T-helper 2 cell treated with Interferon-gamma antibody and Interleukin-4, amounts not matched to agents 100 ng/mL and 5 ng/mL, for 36 hours (primary cell): ENCODE results near the gene ZNF750. TPM values are rescaled to one million over a fixed set of nuclear protein-coding genes. Genes with fewer than 3 reads are reported as not detected.

Experiments
- intact Hi-C: fragments of 100-400 bp; cut with micrococcal nuclease; formaldehyde crosslinking; loops from one replicate; pipeline ENCODE4 v1.15.1; 2023
- total RNA-seq: library from RNA; stranded (reverse); gene quantifications from 2 replicates; pipeline ENCODE4 v1.2.3, GENCODE V29; 2022

The ZNF750 gene
- total RNA-seq, 1 donor from 2014 or later, result not detected

DNA sequence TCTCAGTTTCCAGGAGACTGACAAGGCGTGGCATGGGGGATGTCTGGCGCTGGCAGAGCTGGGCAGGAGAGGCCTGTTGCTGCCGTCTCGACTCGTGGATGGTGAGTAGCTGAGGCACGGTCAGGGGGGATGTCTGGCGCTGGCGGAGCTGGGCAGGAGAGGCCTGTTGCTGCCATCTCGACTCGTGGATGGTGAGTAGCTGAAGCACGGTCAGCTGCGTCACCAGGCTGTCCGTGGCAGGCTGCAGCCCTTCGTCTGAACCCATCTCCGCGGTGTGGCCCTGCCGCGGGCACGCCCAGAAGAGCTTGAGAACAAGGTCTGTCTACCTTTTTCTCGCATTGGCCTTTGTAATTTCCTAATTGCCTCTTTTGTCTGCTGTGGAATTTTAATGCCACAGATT, 25.0 kb downstream of the ZNF750 start:
- intact Hi-C loops, result no loop called here

DNA sequence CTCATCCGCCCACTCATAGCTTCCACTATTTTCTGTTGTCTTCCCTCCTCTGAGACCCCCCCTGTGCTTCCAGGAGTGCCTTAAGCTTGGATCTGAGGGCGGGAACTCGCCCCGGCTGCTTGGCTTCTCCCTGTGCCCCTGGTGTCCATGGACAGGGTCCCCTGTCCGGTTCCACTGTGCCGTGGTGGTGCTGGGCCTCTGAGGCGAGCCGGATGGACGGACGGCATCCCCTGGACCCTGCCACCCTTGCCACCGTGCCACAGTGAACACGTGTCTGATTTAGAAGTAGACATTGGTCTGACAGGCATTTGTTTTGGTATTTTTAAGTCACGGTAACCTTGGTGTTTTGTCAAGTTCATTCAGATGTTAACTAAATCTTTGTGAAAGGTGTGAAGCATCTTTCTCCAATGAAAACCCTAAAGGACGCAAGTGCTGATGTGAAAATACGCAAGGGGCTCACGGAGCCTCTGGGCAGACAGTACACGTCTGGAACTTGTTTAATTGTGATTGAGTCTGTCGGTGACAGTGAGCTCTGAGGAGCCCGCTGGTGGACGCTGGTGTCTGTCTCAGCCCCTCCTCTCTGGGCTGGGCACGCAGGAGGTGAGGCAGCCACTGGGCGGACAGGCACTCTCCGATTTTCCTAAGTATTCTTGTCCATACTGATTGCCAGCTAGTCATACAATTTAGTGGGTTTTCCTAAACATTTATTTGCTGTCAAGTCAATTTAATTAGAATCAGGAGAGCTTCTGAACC, 26.3 kb downstream of the ZNF750 start:
- intact Hi-C loops, result no loop called here

DNA sequence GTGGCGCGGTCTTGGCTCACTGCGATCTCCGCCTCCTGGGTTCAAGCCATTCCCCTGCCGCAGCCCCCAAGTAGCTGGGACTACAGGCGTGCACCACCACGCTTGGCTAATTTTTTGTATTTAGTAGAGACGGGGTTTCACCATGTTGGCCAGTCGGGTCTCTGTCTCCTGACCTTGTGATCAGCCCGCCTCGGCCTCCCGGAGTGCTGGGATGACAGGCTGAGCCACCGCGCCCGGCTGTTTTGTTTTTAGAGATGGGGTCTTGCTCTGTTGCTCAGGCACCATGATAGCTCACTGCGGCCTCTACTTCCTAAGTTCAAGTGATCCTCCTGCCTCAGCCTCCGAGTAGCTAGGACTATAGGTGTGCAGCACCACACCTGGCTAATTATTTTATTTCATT, 27.2 kb downstream of the ZNF750 start:
- intact Hi-C loops, result no loop called here

GRCh38 chr17:82812058-82812457, 27.8 kb downstream of the ZNF750 start:
- intact Hi-C loops, result no loop called here

DNA sequence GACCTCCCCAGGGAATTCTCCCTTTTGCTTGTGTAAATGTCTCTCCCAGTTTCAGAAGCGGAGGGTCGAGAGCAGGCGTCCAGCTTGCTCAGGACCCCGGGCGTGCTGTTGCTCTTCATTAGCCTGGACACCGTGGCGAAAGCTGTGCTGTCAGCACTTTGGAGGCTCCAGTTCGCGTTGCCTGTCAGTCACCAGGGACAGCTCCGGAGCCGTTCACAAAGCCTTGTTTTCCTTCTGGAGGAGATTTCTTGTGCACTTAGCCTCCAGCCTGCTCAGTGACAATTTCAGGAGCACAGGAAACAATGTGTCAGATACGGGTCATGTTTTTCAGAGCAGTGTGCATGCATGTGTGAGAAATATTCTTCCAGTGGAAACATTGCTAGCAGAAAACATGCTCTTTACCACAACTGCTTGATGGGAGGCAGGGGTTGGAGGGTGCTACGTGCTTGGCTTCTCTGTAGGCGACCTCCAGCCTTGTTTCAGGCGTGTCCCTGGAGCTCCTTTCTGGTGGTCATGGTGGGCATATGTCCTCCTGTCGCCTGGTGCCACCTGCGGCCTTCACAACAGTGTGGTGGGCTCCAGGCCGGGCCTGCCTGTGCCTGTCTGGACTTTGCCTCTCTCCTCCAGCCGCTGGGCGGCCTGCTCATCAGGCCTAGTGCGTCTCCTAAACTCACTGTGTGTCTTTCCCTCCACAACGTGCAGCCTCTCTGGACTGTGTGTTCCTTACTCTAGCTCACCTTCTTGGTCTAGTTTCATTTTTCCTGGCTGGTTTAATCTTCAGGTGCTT, 29.0 kb downstream of the ZNF750 start:
- intact Hi-C loops, result no loop called here

- intact Hi-C loops, result no loop called here
These were observed 30.6 kb downstream of the ZNF750 start for GRCh38 chr17:82808921-82809905.

GRCh38 chr17:82808006-82808405, 31.8 kb downstream of the ZNF750 start:
- intact Hi-C loops, result no loop called here

GRCh38 chr17:82807562-82807961, 32.3 kb downstream of the ZNF750 start:
- intact Hi-C loops, result no loop called here

DNA sequence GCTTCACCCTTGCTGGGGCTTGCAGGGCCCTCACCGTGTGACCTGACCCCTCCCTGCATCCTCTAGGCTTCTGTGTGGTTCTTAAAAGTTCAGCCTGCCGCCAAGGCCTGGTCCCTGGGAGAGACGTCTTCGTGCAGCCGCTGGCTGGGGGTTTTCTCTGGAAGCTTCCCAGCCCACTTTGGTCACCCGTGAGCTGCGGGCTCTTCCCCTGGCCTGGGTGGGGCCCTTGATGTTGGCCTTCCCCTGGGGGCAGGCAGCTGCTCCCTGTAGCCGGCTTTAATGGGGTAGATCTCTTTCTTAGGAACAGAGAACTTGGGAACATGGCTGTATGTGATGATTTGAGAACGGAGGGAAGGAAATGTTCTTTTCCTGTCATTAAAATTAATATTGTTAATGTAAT, 32.7 kb downstream of the ZNF750 start:
- intact Hi-C loops, result no loop called here

DNA sequence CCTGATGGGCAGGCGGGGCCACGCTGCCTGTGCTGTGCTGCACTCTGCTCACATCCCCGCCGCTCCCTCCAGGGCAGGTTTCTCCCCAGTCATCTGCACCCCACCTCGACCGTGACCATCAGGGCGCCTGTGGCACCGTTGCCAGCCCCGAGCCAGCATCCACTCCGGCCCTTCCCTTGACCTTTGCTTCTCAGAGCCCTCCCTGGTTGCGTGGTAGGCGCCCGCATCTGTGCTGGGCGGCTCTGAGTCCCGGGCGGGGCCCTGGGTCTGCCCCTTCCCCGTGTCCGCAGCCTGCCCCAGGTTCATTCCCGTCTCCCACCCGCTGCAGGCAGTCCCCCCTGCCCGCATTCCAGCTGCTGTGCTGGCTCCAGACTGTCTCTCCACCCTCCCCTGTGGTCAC, 33.2 kb downstream of the ZNF750 start:
- intact Hi-C loops, result no loop called here

DNA sequence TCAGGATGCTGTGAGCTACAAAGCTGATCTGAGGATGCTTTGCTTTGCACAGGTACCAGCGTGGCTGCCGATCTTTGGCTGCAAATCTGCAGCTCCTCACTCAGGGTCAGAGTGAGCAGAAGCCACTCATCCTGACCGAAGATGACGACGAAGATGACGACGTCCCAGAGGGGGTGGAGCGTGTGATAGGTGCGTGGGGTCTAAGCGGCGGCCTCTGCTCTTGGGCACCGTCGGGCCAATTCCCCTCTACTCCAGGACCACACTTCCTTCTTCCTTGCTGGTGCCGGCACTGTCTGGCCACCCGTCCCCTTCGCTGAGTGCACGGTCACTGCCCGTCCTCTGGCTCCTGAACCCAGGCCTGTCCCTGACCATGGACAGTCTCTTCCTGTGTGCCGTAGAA, 34.0 kb downstream of the ZNF750 start:
- intact Hi-C loops, result no loop called here

DNA sequence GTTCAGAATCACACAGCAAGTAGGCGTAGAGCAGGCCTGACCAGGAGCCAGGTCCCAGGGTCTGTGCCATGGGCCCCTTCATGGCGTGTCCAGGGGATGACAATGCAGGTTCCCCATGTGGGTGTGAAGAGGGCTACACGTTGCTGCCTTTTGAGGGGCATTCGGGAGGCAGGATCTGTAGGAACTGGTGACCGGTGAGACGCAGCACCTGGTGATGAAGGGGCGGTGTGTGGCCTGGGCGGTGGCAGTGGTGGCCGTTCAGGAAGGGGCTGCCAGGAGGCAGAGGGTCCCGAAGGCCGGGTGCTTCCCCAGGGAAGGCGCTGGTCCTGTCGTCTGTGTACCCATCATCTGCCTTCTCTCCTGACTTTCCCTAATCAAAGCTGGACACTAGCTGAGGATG, 34.6 kb downstream of the ZNF750 start:
- intact Hi-C loops, result no loop called here

DNA sequence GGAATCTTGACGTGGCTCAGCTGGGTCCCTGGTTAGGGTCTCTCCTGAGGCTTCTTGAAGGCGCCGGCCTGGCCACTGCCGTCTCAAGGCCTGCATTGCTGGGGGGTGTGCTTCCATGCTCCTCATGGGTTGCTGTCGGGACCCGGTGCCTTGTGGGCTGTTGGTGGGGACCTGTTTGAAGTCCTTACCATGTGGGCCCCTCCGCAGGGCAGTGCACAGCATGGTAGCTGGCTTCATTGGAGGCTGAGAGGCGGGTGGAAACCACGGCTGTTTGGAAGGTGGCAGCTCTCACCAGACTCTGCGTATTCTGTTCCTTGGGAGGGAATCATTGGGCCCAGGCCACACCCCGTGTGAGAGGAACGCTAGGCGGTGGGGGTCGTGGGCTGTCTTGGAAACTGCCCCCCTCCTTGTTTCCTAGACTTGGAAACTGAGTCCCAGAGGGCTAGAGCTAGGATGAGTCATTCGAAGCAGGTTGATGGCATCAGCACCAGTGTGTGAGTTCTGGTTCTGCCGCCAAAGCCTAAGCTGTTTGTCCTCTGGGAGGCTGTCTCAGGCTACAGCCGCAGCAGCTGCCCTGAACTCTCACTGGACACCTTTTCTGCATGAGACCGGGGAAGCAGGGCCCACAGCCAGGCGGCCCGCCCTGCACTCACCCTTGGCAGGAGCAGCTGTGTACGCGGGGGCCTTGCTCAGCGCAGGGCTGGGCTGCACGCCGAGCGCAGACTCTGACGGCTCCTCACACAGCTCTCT, 35.2 kb downstream of the ZNF750 start:
- intact Hi-C loops, result no loop called here

DNA sequence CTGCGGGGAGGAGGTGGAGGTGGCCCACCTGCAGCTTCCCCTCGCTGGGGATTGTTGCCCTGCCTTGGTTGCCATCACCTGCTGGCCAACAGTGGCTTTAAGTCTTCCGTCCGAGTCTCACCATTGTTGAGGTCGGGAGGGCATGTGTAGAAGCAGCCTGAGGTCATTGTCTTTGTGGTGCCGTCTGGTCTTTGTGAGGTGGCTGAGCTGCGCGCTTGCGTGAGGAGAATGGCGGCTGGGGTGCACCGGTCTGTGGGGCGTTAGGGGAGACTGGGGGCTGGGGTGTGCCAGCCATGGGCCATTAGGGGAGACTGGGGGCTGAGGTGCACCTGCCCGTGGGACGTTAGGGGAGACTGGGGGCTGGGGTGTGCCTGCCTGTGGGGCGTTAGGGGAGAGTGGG, 36.2 kb downstream of the ZNF750 start:
- intact Hi-C loops, result no loop called here

DNA sequence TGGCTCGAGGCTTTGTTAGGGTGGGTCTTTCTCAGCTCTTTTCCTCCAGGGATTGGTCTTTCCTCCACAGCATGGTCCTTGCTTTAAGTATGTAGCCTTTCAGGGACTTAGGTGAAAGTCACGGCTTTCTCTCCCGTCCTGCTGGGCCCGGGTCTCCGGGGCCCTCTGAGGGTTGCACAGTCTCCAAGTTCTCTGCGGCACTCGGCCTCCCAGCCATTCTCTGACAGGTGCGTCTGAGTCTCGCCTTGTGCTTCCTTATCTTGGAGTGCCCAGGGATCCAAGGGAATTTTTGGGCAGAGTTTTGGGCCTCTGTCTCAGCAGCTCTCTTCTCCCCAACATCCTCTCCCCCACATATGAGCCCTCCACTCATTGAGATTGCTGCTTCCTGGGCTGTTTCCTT, 36.6 kb downstream of the ZNF750 start:
- intact Hi-C loops, result no loop called here

DNA sequence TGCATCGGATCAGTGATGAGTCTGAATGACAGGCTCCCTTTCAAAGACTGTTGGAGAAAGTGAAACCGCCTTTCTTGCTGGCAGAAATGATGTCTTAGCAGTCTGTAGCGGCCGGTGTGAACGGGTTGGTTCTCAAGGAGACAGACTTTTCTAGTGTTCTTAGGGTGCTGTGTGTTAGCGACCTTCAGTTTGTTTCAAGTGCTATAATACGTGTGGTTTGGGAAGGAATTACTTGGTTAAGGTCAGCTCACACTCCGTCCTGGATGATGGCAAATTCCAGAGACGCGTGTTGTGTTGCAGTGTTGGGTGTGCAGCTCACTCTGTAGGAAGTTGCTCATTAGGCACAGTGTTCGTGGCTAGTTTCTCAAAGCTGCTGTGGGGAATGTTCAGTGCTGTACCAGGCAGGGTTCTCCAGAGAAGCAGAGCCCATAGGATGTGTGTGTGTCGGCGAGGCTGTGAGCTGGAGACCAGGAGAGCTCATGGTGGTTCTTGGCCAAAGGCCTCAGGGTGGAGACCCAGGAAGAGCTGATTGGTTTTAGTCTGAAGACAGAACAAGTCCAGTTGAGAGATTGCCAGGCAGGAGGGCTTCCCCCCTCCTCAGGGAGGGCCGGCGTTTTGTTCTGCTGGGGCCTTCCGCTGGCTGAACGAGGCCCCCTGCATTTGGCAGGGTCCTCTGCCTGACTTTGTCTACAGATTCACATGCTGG, 37.6 kb downstream of the ZNF750 start:
- intact Hi-C loops, result no loop called here

- intact Hi-C loops, result no loop called here
These were observed 38.3 kb downstream of the ZNF750 start for GRCh38 chr17:82801377-82801970.

- intact Hi-C loops, result no loop called here
These were observed 38.9 kb downstream of the ZNF750 start for GRCh38 chr17:82800885-82801284.

- intact Hi-C loops, result no loop called here
These were observed 40.2 kb downstream of the ZNF750 start for GRCh38 chr17:82799591-82799990.

- intact Hi-C loops, result no loop called here
These were observed 41.1 kb downstream of the ZNF750 start for GRCh38 chr17:82798752-82799151.
